Esophagus squamous epithelium (tissue), 5 donors: ENCODE results near the gene IGSF5. TPM values are rescaled to one million over a fixed set of nuclear protein-coding genes. Genes with fewer than 3 reads are reported as not detected.

Source experiments
- DNase-seq: peaks from one replicate; lab custom pipeline; 2025; lab: John Stamatoyannopoulos, UW
- H3K27ac ChIP-seq, 4 donors: fragments of 200-600 bp; sonication (generic); one replicate each; pipeline ENCODE4 v1.5.1; 2016 to 2019; ENCODE audit warnings: mild to moderate bottlenecking in 1 of 4
- H3K27me3 ChIP-seq, 4 donors: fragments of 200-600 bp; sonication (generic); 1 replicate in 3 of 4; 2 replicates in 1 of 4; pipeline versions ENCODE4 v1.5.1 to v1.6.0; 2017 to 2021; ENCODE audit warnings: antibody characterized with exemption in 1 of 4
- H3K36me3 ChIP-seq, 3 donors: fragments of 200-600 bp; sonication (generic); one replicate each; pipeline ENCODE4 v1.5.1; 2016 to 2019
- H3K4me1 ChIP-seq, 3 donors: fragments of 200-600 bp; sonication (generic); one replicate each; pipeline ENCODE4 v1.5.1; 2017 to 2019
- H3K4me3 ChIP-seq, 4 donors: fragments of 200-600 bp; sonication (generic); 1 replicate in 3 of 4; 2 replicates in 1 of 4; pipeline ENCODE4 v1.5.1; 2016 to 2019; ENCODE audit warnings: mild to moderate bottlenecking in 2 of 4, moderate library complexity in 1 of 4
- H3K9me3 ChIP-seq, 3 donors: fragments of 200-600 bp; sonication (generic); one replicate each; pipeline ENCODE4 v1.5.1; 2016 to 2019
- POLR2A ChIP-seq, 4 donors: fragments of 450-650 bp; IDR thresholded peaks; one replicate each; pipeline ENCODE4 v1.6.1; 2017; ENCODE audit warnings: antibody characterized with exemption in 4 of 4, mild to moderate bottlenecking in 4 of 4, moderate library complexity in 3 of 4
- WGBS, 2 donors: methylation state at CpG; one replicate each; pipeline ENCODE4 v1.1.5; 2018; 5-methylcytosine and 5-hydroxymethylcytosine counted together
- intact Hi-C: fragments of 100-400 bp; cut with DNase I; formaldehyde crosslinking; loops from one replicate; pipeline ENCODE4 v1.15.0; 2022
- total RNA-seq, 4 donors: library from RNA; depleted of rRNA; stranded (reverse); fragments of >200 nt; gene quantifications; one replicate each; pipeline ENCODE4 v1.1.0, GENCODE V29; 2016
- TF ChIP-seq, protein P1 (sequence below), 6 experiments: fragments of 450-650 bp in 4 of 6; fragments of 200-600 bp in 2 of 6; sonication (generic) in 2 of 6; IDR thresholded peaks; one replicate each; pipeline ENCODE4 v1.5.1; 2016 to 2019; ENCODE audit warnings: antibody characterized with exemption in 6 of 6, mild to moderate bottlenecking in 4 of 6, moderate library complexity in 4 of 6
- donor health status: DM: yes; HTN: yes; CAD: no.

Gene IGSF5
- total RNA-seq, 4 donors from 2014 or later = 0.12 TPM; not detected in 3

DNA sequence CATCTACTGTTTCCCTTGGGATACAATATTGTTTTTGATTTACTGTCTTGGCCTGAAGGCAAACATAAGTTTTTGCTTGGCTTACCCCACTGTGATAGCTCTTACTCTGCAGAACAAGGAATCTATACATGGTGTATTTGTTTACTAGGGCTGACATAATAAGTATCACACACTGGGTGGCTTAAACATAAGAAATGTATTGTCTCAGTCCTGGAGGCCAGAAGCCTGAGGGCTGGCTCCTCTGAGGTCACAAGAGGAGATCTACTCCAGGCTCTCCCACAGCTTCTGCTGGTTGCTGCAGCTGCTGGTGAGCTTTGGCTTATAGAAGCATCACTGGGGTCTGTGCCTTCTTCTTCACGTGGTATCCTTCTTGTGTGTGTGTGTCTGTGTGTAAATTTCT is 30.7 kb upstream of the IGSF5 start:
- no peak overlapping the region for H3K4me3 ChIP-seq
- intact Hi-C loops = loop anchor here (5.0 kb wide), 1 partner anchor 187 kb away; no protein-coding TSS in a partner anchor
- H3K9me3 ChIP-seq = no peaks in the 10 kb centered on the region
- no peaks in the 10 kb centered on the region for H3K4me1 ChIP-seq
- H3K27ac ChIP-seq = no peak overlapping the region
- WGBS, 2 donors = 64 to 77% methylated on average over 1 of the region's 1 CpG
- no peaks in the 10 kb centered on the region for H3K36me3 ChIP-seq
- no peak for TF ChIP-seq POLR2A (IDR thresholded peaks at IDR 0.05)
- TF ChIP-seq, protein P1, sequence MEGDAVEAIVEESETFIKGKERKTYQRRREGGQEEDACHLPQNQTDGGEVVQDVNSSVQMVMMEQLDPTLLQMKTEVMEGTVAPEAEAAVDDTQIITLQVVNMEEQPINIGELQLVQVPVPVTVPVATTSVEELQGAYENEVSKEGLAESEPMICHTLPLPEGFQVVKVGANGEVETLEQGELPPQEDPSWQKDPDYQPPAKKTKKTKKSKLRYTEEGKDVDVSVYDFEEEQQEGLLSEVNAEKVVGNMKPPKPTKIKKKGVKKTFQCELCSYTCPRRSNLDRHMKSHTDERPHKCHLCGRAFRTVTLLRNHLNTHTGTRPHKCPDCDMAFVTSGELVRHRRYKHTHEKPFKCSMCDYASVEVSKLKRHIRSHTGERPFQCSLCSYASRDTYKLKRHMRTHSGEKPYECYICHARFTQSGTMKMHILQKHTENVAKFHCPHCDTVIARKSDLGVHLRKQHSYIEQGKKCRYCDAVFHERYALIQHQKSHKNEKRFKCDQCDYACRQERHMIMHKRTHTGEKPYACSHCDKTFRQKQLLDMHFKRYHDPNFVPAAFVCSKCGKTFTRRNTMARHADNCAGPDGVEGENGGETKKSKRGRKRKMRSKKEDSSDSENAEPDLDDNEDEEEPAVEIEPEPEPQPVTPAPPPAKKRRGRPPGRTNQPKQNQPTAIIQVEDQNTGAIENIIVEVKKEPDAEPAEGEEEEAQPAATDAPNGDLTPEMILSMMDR (IDR thresholded peaks at IDR 0.05) = no peak
- DNase-seq = no peak
- H3K27me3 ChIP-seq = peaks cover 0 to 6% (median 0%) of the 10 kb centered on the region in 4 donors

DNA sequence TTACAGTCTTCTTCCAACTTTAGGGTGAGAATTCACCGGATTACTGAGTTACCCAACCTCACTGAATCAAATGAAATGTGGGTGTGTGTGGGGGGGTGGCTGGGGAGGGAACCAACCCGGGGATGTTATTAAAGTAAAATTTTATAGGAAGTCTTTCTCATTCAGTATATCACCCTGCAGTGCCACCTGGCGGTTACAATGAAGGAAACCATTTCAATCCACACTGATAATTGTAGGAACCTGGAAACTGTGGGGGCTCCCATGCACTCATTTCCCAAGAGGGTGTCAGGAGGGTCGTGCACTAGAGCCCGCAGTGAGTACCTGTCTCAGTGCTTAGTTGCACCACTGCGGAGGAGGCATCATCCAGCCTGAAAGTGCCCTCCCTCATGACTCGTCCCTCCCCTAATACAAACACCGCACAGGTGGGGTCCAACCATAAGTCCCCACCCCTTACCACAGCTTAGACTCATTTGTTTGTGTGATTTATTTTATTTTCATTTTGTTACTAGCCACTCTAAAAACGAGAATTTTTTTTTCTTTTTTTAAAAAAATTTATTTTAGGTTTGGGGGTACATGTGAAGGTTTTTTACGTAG is 29.1 kb upstream of the IGSF5 start:
- Histone ChIP-seq H3K4me1 (no peaks in the 10 kb centered on the region), H3K27me3 (peaks cover 0 to 6% (median 0%) of the 10 kb centered on the region in 4 donors), H3K36me3 (no peaks in the 10 kb centered on the region), H3K4me3 (no peak overlapping the region), H3K9me3 (no peaks in the 10 kb centered on the region), H3K27ac (no peak overlapping the region)
- TF ChIP-seq POLR2A (IDR thresholded peaks at IDR 0.05) = no peak
- TF ChIP-seq, protein P1 (IDR thresholded peaks at IDR 0.05) = peak; percentile 26 to 61 (median 56)
- WGBS, 2 donors = 29 to 30% methylated on average over 10 of the region's 10 CpGs
- DNase-seq = no peak
- intact Hi-C loops = loop anchor here (5.0 kb wide), 1 partner anchor 199 kb away; no protein-coding TSS in a partner anchor

DNA sequence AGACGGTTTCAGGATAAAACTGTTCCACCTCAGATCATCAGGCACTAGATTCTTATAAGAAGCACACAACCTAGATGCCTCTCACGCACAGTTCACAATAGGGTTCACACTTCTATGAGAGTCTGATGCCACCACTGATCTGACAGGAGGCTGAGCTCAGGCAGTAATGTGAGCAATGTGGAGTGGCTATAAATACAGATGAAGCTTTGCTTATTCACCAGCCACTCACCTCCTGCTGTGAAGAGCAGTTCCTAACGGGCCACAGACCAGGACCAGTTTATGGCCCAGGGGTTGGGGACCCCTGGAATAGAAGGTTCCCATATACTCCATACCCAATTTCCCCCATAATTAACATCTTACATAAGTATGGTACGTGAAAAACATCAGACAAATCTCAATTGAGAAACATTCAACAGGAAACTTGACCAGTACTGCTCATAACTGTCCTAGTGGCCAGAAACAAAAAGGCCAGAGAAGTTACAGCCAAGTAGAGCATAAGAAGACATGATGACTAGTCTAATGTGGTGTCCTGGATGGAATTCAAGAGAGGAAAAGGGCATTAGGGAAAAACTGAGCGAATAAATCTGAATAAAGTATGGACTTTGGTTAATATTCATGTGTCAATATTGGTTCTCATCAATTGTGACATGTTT is 24.7 kb upstream of the IGSF5 start:
- Histone ChIP-seq H3K4me1 (no peaks in the 10 kb centered on the region), H3K9me3 (no peaks in the 10 kb centered on the region), H3K36me3 (no peaks in the 10 kb centered on the region), H3K27me3 (no peaks in the 10 kb centered on the region), H3K27ac (no peak overlapping the region), H3K4me3 (no peak overlapping the region)
- no peak for DNase-seq
- no peak for TF ChIP-seq POLR2A (IDR thresholded peaks at IDR 0.05)
- TF ChIP-seq, protein P1 (IDR thresholded peaks at IDR 0.05) = no peak
- 73 to 79% methylated on average over 5 of the region's 5 CpGs for WGBS, 2 donors
- intact Hi-C loops = no loop called here

DNA sequence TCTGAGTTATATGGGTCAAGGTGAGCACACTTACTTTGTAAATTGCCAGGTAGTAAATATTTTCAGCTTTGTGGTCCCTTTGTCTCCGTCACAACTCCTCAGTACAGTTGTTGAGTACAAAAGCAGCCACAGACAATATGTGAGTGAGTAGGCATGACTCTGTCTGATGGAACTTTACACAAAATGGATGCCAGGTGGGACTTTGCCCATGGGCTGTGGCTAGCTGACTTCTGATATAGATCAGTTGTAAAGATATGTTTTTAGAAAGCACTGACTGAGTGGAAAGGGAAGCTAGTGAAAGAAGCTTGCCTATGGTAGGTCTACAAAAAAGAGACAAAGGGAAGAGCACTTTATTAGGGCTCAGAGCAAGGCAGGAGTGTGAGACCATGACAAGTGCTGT is 23.1 kb upstream of the IGSF5 start:
- no peak for DNase-seq
- no peak for TF ChIP-seq POLR2A (IDR thresholded peaks at IDR 0.05)
- TF ChIP-seq, protein P1 (IDR thresholded peaks at IDR 0.05) = no peak
- Histone ChIP-seq H3K27me3 (no peaks in the 10 kb centered on the region), H3K27ac (no peak overlapping the region), H3K36me3 (no peaks in the 10 kb centered on the region), H3K4me1 (no peaks in the 10 kb centered on the region), H3K9me3 (no peaks in the 10 kb centered on the region), H3K4me3 (no peak overlapping the region)
- 90 to 100% methylated on average over 1 of the region's 1 CpG for WGBS, 2 donors
- intact Hi-C loops = no loop called here

DNA sequence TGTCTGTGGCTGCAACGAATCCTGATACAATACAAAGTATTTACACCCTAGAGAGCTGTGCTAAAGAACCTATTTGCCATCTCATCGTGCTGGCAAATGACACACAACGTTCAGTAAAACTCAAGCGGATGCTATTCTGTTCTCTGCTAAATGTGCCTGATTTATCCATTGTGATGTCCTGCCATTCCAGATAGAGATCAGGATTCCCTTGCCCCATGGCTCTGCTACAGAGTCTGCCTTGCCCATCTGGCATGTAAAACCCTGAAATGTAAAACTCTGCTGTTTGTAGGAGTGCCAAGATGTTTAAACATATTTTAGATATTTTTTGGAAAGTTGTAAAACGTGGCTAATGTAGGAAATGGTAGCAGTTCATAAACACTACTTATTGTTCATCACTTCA is 20.0 kb upstream of the IGSF5 start:
- H3K9me3 ChIP-seq = no peaks in the 10 kb centered on the region
- no peaks in the 10 kb centered on the region for H3K4me1 ChIP-seq
- no peak overlapping the region for H3K27ac ChIP-seq
- WGBS, 2 donors = 60 to 67% methylated on average over 5 of the region's 5 CpGs
- no peaks in the 10 kb centered on the region for H3K27me3 ChIP-seq
- intact Hi-C loops = no loop called here
- H3K4me3 ChIP-seq = no peak overlapping the region
- TF ChIP-seq, protein P1 (IDR thresholded peaks at IDR 0.05) = no peak
- no peak for TF ChIP-seq POLR2A (IDR thresholded peaks at IDR 0.05)
- H3K36me3 ChIP-seq = no peaks in the 10 kb centered on the region
- DNase-seq = no peak
